Psoas muscle (tissue), 8 donors: ENCODE results near the gene GALK1. TPM values are rescaled to one million over a fixed set of nuclear protein-coding genes. Genes with fewer than 3 reads are reported as not detected.

Experiments
- ATAC-seq, 4 donors: fragments of 200-7000 bp; cut with Tn5 transposase; one replicate each; pipeline ENCODE4 v1.9.1; 2020; ENCODE audit warnings: moderate library complexity in 3 of 4, mild to moderate bottlenecking in 2 of 4
- DNase-seq, 2 donors: peaks; one replicate each; pipeline ENCODE4 v3.0.0-alpha.2; 2020
- H3K27ac ChIP-seq: fragments of 200-600 bp; one replicate; pipeline ENCODE4 v1.8.0; 2022
- H3K27me3 ChIP-seq, 3 donors: fragments of 200-600 bp in 1 of 3; one replicate each; pipeline versions ENCODE4 v1.6.1 to v1.8.0; 2013 to 2022; ENCODE audit warnings: low read length in 2 of 3, mild to moderate bottlenecking in 2 of 3, moderate library complexity in 1 of 3; ENCODE audit not compliant: insufficient read depth in 3 of 3
- H3K36me3 ChIP-seq, 2 donors: fragments of 200-600 bp in 1 of 2; one replicate each; pipeline versions ENCODE4 v1.6.1 to v1.8.0; 2013 to 2022; ENCODE audit warnings: low read depth in 1 of 2, mild to moderate bottlenecking in 1 of 2, moderate library complexity in 1 of 2; ENCODE audit not compliant: insufficient read depth in 1 of 2
- H3K4me1 ChIP-seq: fragments of 200-600 bp; one replicate; pipeline ENCODE4 v1.8.0; 2022
- H3K4me3 ChIP-seq: fragments of 200-600 bp; one replicate; pipeline ENCODE4 v1.8.0; 2022; ENCODE audit warnings: mild to moderate bottlenecking
- H3K9me3 ChIP-seq: fragments of 200-600 bp; one replicate; pipeline ENCODE4 v1.8.0; 2022
- CTCF ChIP-seq: fragments of 200-600 bp; IDR thresholded peaks from one replicate; pipeline ENCODE4 v1.8.0; 2022; ENCODE audit warnings: antibody characterized with exemption
- WGBS, 3 donors: extraction: QIAGEN DNeasy Blood & Tissue Kit; methylation state at CpG; one replicate each; pipeline versions ENCODE4 v1.1.6 to v1.1.7; 2013; 5-methylcytosine and 5-hydroxymethylcytosine counted together
- intact Hi-C, 2 donors: fragments of 100-400 bp; cut with DNase I; formaldehyde crosslinking; loops; one replicate each; pipeline versions ENCODE4 v1.11.0 to v1.14.2; 2022
- polyA plus RNA-seq, 3 donors: library from polyadenylated mRNA; stranded (reverse); fragments of 200-250 nt; gene quantifications; one replicate each; pipeline ENCODE4 v1.2.3, GENCODE V29; 2013
- total RNA-seq, 4 donors: library from RNA; stranded (reverse); fragmentation: NEBNext Ultra II Directional in 2 of 4; extraction: Animal tissue kit (Norgen Biotek cat#: 25700) in 2 of 4; gene quantifications; one replicate each; pipeline versions ENCODE4 v1.2.1 to v1.2.4, GENCODE V29; 2021 to 2023
- donor health status: healthy with polysubstance abuse.
- donor health status: DM: no; HTN: no; CAD: no; lungs with moderate emphysema.
- donor health status: Bipolar disorder and iron deficiency.
- donor health status: healthy.
- donor health status: DM: yes; HTN: yes; CAD: no.
- donor health status: DM: no; HTN: no; CAD: no.
- donor health status: DM: no; HTN: no; CAD: no.
- donor health status: DM: yes; HTN: yes; CAD: no.

The GALK1 gene
- total and polyA plus RNA-seq, 7 donors, result 7.1 to 13.2 (median 9.8) TPM

- no peak overlapping the region for H3K4me3 ChIP-seq
- H3K27ac ChIP-seq, result peak overlapping the region; percentile 99
- H3K36me3 ChIP-seq, result peaks cover 0 to 43% of the 10 kb centered on the region in 2 donors
- peaks cover 51% of the 10 kb centered on the region for H3K4me1 ChIP-seq
- intact Hi-C loops, result no loop called here
- WGBS, 3 donors, result 77 to 85% (median 79%) methylated on average over 15 of the region's 15 CpGs
- H3K9me3 ChIP-seq, result no peaks in the 10 kb centered on the region
- peak in 1 of 4 donors; percentile 0 for ATAC-seq
- H3K27me3 ChIP-seq, result no peaks in the 10 kb centered on the region
- DNase-seq, result peak in 1 of 2 donors; percentile 66
- no peak for TF ChIP-seq CTCF
Measured at GRCh38 chr17:75773808-75774470, 8.9 kb upstream of the GALK1 start.

- no peak for TF ChIP-seq CTCF
- peaks cover 51% of the 10 kb centered on the region for H3K4me1 ChIP-seq
- no peaks in the 10 kb centered on the region for H3K9me3 ChIP-seq
- H3K27me3 ChIP-seq, result no peaks in the 10 kb centered on the region
- peaks cover 0 to 37% of the 10 kb centered on the region in 2 donors for H3K36me3 ChIP-seq
- DNase-seq (peak in 1 of 2 donors; percentile 66), ATAC-seq (peak; percentile 28 to 57 (median 32))
- WGBS, 3 donors, result 56 to 60% (median 56%) methylated on average over 12 of the region's 12 CpGs
- H3K4me3 ChIP-seq, result peak overlapping the region; percentile 22
- peak overlapping the region; percentile 89 for H3K27ac ChIP-seq
- intact Hi-C loops, result no loop called here
Measured at GRCh38 chr17:75773121-75773807, 8.3 kb upstream of the GALK1 start.

GRCh38 chr17:75771334-75772281 is 6.6 kb upstream of the GALK1 start:
- ATAC-seq (no peak), DNase-seq (no peak)
- no peak for TF ChIP-seq CTCF
- peak overlapping the region; percentile 89 for H3K27ac ChIP-seq
- H3K4me1 ChIP-seq, result peaks cover 38% of the 10 kb centered on the region
- no peak overlapping the region for H3K4me3 ChIP-seq
- H3K9me3 ChIP-seq, result no peaks in the 10 kb centered on the region
- H3K36me3 ChIP-seq, result peaks cover 0 to 20% of the 10 kb centered on the region in 2 donors
- no peaks in the 10 kb centered on the region for H3K27me3 ChIP-seq
- intact Hi-C loops, result no loop called here
- WGBS, 3 donors, result 59 to 73% (median 61%) methylated on average over 17 of the region's 17 CpGs

GRCh38 chr17:75769536-75769935 is 4.5 kb upstream of the GALK1 start:
- intact Hi-C loops, result loop anchor here in 1 of 2 donors (5.0 kb wide), 1 partner anchor 128 kb away; the partner anchor contains the start of gene TRIM65
- TF ChIP-seq CTCF, result no peak
- Histone ChIP-seq H3K4me3 (no peak overlapping the region), H3K36me3 (peaks cover 0 to 6% of the 10 kb centered on the region in 2 donors), H3K27me3 (no peaks in the 10 kb centered on the region), H3K4me1 (peaks cover 21% of the 10 kb centered on the region), H3K27ac (no peak overlapping the region), H3K9me3 (no peaks in the 10 kb centered on the region)
- WGBS, 3 donors, result 87 to 94% (median 91%) methylated on average over 3 of the region's 3 CpGs
- DNase-seq (peak in 1 of 2 donors; percentile 8), ATAC-seq (no peak)
